H54 (cell line): Measurements from ENCODE around the gene SV2C.
"Not testable (repeated sequence)": the region's sequence is repeated elsewhere in the genome, so short reads cannot be mapped to it uniquely, and the experiment has no call there.

Experiments used
- DNase-seq: peaks from one replicate; pipeline ENCODE4 v3.0.0; 2011; ENCODE audit warnings: low spot score, mixed read lengths; ENCODE audit not compliant: insufficient read length
- FAIRE-seq: peaks from 3 replicates; lab custom pipeline; 2011; peaks lifted over from hg19 to GRCh38; lab: Jason Lieb, UNC
- POLR2A ChIP-seq: IDR thresholded peaks from 2 replicates; pipeline ENCODE4 v1.6.1; 2011; ENCODE audit warnings: low read depth, mild to moderate bottlenecking, low read length

Gene SV2C

DNA sequence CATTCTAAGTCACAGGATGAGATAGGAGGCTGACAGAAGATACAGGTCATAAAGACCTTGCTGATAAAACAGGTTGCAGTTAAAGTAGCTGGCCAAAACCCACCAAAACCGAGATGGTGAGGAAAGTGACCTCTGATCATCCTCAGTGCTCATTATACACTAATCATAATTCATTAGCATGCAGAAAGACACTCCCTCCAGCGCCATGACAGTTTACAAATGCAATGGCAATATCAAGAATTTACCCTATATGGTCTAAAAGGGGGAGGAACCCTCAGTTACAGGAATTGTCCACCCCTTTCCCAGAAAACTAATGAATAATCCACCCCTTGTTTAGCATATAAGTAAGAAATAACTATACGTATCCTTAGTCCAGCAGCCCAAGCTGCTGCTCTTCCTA is 256.7 kb downstream of the SV2C start:
- FAIRE-seq (no peak), DNase-seq (no peak)
- TF ChIP-seq POLR2A = no peak

DNA sequence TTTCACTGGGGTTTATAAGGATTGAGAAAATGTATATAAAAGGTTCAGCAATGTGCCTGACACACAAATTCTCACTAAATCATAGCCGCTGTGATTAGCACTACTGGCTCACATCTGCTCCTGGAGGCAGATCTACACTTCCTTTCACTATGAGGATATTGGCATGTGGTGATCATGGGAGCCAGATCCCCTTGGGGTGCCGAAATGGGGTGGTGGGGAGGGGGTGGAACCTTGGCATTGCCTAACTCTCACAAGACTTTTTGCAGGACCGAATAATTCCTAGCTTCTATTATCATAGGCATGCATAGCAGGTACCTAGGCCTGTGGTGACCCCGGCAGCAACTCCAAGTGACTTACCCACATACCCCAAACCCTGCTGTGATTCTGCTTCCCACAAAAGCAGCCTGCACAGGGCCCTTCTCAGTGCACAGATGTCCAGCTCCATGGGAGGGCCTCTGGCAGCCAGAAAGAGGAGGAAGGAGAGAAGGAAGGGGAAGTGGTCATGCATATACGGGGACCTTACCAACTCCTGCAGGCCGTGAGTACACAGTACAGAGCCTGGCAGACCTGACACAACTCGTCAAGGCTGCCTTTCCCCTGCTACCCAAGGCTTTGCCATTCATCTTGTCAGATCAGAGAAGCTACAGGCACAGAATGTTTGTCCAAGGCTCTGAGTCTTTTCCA is 258.6 kb downstream of the SV2C start:
- DNase-seq (no peak), FAIRE-seq (no peak)
- no peak for TF ChIP-seq POLR2A

DNA sequence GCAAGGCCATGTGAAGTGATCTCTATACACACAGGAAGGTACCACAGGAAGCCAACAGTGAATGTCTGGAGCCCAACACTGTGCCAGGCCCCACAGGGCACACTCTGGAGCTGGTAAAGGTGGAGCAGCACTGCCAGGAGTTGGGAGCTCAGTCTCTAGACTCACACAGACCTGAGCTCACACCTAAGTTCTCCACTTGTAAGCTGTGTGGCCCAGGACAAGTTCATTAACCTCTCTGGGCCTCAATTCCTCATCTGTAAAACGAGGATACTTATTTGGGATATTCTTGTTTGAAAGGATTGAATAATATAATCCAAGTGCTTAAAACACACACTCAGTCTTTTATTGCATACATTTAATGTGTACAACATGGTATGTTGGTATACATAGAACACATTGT is 259.3 kb downstream of the SV2C start:
- FAIRE-seq (no peak), DNase-seq (no peak)
- no peak for TF ChIP-seq POLR2A

DNA sequence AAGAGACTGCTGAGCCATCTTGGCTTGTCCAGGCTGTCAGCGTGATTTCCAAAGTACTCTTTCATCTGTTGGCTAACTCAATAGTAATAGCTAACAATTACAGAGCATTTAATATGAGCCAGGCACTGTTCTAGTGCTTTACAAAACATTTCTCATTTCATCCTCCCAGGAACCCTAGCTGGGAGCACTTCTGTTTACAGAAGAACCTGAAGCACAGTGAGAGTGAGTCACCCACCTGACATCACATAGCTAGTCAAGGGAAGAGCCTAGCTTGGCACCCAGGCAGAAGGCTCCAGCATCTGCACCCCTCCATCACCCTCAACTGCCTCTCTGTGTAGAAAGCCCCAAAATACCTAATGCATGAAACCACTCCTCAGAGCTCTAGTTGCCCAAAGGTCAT is 262.4 kb downstream of the SV2C start:
- DNase-seq (no peak), FAIRE-seq (no peak)
- TF ChIP-seq POLR2A = no peak

DNA sequence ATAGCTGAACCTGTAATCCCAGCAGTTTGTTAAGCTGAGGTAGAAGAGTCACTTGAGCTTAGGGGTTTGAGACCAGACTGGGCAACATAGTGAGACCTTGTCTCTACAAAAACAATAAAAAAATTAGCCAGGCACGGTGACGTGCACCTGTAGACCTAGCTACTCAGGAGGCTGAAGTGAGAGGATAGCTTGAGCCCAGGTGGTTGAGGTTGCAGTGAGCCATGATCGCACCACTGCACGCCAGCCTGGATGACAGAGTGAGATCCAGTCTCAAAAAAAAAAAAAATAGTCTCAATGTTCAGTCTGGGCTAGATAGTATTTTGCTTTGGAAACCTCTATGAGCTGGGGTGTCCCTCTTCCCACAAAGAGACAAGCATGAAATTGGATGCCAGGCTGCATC is 268.0 kb downstream of the SV2C start:
- FAIRE-seq = no peak
- no peak for TF ChIP-seq POLR2A
- DNase-seq = no peak

DNA sequence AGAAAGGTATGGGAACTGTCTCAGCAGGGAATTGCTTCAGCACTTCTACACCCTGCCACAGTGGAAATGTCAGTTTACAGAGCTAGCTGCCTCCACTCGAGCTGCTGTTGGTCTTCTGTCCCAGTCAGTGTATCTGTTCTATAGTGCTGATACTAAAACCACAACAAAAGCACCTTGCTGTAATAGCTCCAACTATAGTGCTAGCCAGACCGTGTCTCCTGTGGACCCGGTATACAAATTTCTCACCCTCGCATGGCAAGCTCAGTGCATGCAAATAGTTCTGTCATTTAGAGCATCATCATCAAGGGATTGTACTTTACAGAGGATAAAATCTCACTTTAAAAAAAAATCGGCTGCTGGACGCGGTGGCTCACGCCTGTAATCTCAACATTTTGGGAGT is 268.4 kb downstream of the SV2C start:
- no peak for TF ChIP-seq POLR2A
- FAIRE-seq (no peak), DNase-seq (no peak)

DNA sequence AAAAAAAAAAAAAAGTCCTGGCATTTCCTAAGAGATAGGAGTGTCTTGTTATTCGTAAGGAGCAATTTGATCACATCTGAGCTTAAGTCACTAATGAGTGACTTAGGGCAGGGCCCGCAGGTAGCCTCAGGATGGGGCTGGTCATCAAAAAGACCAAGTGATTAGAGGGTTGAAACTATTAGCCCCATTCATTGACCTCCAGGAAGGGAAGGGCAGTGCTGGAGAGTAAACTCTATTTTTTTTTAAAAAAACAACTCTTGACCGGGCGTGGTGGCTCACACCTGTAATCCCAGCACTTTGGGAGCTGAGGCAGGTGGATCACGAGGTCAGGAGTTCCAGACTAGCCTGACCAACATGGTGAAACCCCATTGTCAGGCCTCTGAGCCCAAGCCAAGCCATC is 273.7 kb downstream of the SV2C start:
- FAIRE-seq (no peak), DNase-seq (no peak)
- no peak for TF ChIP-seq POLR2A

DNA sequence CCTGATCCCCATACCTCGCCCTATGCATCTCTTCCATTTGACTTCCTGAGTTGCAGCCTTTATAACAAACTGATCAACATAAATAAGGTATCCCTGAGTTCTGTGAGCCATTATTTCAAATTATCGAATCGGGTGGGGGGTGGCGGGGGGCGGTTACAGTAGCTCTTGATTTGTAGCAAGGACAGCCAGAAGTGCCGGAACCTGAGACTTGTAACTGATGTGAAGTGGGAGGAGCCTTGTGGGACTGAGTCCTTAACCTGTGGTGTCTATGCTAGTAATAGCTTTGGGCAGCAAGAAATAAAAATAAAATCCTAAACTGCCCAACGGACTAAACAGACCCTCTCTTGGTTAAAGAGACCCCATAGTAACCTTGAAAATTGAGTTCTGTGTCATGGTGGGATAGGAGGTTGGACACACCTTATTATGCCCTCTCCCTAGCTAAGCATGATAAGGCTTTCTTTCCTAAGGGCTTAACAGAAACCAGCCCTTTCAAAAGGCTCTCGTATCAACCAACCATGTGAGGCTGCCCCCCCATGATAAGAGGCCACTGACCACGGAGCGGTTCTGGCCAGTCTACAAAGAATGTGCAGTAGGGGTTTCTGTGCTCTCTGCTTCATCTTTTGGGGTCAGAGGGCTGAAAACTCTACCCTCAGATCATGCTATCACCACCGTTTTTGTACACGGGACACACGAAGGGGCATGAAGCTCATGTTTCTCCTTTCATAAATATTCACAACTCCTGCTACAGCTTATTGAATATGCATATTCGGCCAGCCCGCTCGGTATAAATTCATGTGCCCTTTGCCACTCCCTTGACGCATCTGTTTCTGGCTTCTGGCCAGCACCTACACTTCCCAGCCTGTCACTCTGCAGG is 280.4 kb downstream of the SV2C start:
- FAIRE-seq = no peak
- DNase-seq = no peak
- no peak for TF ChIP-seq POLR2A

DNA sequence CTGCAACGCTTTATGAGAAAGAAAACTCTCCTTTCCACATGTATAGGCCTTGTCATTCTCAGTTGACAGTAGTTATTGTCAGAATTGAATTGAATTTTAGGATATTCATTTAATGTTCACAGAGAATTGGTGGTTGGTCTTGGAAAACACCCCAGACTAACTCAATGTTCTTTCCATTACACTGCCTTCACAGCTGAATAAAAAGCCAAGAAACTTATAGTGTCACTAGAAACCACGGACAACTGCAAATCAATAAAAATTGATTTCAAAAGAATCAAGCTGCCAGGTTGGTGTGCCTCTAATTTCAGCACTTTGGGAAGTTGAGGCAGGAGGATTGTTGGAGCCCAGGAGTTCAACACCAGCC is 281.0 kb downstream of the SV2C start:
- TF ChIP-seq POLR2A = no peak
- DNase-seq = no peak
- no peak for FAIRE-seq

DNA sequence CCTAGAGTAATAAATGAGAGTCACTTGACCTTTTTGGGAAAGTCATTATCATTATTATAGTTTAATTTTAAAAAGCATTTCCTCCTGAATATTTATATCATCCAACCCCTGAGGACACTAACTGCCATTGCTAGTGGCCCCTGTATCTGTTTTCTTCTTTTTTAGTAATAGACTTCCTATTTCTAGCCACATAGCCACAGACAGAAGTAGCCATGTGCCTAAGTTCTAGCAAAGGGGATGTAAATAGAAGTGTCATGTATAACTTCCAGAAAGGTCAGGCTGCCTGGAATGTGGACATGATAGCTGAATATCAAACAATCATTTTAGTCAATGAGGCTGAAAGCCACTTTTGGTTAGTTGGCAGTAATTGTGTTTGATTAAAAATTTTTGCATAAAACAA is 282.4 kb downstream of the SV2C start:
- DNase-seq (no peak), FAIRE-seq (no peak)
- no peak for TF ChIP-seq POLR2A

DNA sequence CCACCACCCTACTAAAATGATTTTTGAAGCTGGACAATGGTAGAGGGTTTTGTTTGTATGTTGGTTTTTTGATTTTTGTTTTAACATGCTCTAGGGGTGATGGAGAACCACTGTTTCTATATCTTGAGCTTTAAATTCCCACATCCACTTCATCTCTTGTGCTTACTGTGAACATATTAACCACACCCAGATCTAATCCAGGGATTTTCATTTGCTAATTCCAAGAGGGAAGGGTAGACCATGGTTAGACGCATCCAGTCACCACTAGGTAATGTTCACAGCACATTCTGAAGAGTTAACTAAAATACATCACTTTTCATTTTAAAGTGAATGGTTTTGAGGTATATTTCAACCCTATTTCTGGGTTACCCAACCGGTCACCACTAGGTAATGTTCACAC is 283.4 kb downstream of the SV2C start:
- DNase-seq (no peak), FAIRE-seq (no peak)
- TF ChIP-seq POLR2A = no peak

DNA sequence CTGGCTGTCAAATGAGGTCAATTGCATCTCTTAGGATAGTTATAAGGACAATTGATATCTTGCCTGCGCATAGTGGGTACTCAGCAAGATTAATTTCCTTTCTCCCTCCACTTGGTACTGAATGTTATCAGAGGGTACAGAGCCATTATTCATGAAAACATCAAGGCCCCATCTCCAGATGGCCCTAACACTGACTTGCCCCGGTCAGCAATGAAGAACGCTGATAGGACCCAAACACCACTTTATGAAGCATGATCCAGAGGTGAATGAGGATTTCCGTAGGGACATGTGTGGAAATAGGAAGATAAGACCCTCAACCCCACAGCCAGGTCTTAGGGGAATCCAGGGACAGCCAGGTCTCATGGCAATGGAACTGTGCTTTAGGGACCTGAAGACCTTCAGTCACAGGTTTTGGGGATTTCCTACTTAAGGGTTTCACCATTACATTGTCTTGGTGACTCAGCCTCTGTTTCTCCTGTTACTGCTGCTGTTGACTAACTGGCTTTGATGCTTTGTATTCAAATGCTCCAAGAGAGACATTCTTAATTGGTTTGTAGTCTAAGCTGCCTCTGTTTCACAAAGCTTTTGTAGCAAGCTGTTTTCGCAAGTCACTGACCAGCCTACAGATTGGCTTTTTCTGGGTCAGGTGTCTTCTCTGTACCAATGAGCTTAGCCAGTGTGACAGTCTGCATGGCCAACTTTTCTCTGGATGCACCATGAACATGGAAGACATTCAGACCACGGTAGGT is 284.6 kb downstream of the SV2C start:
- DNase-seq = no peak
- TF ChIP-seq POLR2A = no peak
- no peak for FAIRE-seq

DNA sequence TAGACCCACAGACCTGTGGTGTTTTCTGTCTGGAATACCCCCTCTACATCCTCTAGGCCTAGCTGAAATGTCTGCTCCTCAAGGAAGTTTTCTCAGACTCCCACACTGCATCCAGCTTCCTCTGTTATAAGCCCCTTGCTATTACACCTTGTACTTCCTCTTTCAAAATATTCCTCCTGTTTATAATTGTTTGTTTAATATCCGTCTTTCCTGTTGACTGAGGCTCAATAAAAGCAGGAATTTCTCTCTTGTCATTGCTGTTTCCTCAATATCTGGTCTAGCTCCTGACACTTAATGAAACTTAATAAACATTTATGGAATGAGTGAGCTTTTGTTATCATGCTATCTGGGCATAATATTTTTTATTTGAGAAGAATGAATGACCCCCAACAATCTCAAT is 285.8 kb downstream of the SV2C start:
- DNase-seq (no peak), FAIRE-seq (no peak)
- TF ChIP-seq POLR2A = no peak

DNA sequence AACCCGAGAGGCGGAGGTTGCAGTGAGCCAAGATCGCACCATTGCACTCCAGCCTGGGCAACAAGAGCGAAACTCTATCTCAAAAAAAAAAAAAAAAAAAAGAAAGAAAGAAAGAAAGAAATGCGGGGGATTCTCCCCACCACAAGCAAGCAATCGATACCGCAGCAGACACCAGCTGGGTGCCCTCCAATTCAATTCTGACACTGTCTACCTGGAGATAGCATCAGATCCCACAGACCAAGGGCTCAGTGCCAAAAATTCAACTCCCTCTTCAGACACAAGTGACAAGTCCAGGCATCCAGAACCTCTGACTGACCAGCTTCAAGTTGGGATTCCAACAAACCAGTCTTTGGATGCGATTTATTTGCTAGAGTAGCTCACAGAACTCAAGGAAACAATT is 286.5 kb downstream of the SV2C start:
- not testable (repeated sequence) for DNase-seq, FAIRE-seq

DNA sequence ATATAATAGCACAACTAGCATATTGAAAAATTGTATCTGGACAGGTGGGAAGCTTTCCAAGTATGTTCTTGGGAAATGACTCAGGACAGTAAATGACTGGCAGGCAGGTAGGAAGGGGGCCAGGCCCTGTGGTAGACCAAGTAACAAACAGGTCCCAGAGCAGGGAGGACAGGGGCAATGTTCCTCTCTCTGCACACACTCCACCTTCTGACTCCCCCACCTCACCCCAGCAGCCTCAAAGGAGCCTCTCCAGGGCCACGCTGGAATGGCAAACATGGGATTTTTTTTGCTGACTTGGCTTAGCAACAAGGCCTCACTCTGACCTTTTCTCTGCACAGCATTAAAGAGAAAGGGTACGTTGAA is 288.8 kb downstream of the SV2C start:
- no peak for TF ChIP-seq POLR2A
- no peak for DNase-seq
- FAIRE-seq = no peak
